Nephron progenitor cell (in vitro differentiated cells): ENCODE measurements around the gene RAPH1.

Experiments
- DNase-seq: peaks from one replicate; pipeline ENCODE4 v3.0.0; 2021
- H3K27ac Mint-ChIP-seq: 2 replicates; pipeline ENCODE4 v1.8.0; 2021; ENCODE audit warnings: mild to moderate bottlenecking, moderate library complexity, mixed read lengths
- H3K27me3 Mint-ChIP-seq: 2 replicates; pipeline ENCODE4 v1.8.0; 2021; ENCODE audit warnings: mild to moderate bottlenecking, low read depth, mixed read lengths; ENCODE audit not compliant: poor library complexity
- H3K36me3 Mint-ChIP-seq: 2 replicates; pipeline ENCODE4 v1.8.0; 2021; ENCODE audit warnings: low read depth, mixed read lengths
- H3K4me1 Mint-ChIP-seq: 2 replicates; pipeline ENCODE4 v1.8.0; 2021; ENCODE audit warnings: mixed read lengths
- H3K4me3 Mint-ChIP-seq: 2 replicates; pipeline ENCODE4 v1.8.0; 2021; ENCODE audit warnings: mild to moderate bottlenecking, moderate library complexity, mixed read lengths
- H3K9me3 Mint-ChIP-seq: 2 replicates; pipeline ENCODE4 v1.8.0; 2021; ENCODE audit warnings: mild to moderate bottlenecking, moderate library complexity, mixed read lengths
- TF ChIP-seq, protein P1 (sequence below): fragments of 200-600 bp; sonication (generic); IDR thresholded peaks from 2 replicates; pipeline ENCODE4 v1.5.0; 2021; ENCODE audit warnings: antibody characterized with exemption

The RAPH1 gene

DNA sequence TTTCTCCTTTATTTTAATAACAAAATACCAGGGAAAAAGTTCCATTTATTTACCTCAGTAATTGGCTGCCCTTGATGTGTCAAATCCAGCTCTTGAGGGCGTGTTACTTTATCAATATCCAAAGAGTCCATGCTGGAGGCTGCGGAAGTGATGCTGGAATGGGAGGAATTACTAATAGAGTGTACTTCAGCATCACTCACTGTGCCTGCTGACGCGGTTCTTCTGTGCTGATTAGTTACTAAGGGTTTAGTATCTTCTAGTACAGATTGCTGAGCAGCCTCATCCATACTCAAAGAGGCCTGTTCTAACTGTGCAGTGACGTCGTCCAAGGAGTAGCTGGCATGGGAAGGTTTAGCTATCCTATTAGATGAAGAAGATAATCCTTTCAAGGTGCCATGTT lies 45.6 kb downstream of the RAPH1 start:
- H3K36me3 Mint-ChIP-seq = peaks cover 60% of the 10 kb centered on the region
- peak overlapping the region; percentile 29 for H3K27ac Mint-ChIP-seq
- TF ChIP-seq, protein P1, sequence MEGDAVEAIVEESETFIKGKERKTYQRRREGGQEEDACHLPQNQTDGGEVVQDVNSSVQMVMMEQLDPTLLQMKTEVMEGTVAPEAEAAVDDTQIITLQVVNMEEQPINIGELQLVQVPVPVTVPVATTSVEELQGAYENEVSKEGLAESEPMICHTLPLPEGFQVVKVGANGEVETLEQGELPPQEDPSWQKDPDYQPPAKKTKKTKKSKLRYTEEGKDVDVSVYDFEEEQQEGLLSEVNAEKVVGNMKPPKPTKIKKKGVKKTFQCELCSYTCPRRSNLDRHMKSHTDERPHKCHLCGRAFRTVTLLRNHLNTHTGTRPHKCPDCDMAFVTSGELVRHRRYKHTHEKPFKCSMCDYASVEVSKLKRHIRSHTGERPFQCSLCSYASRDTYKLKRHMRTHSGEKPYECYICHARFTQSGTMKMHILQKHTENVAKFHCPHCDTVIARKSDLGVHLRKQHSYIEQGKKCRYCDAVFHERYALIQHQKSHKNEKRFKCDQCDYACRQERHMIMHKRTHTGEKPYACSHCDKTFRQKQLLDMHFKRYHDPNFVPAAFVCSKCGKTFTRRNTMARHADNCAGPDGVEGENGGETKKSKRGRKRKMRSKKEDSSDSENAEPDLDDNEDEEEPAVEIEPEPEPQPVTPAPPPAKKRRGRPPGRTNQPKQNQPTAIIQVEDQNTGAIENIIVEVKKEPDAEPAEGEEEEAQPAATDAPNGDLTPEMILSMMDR = no peak
- DNase-seq = no peak
- H3K9me3 Mint-ChIP-seq = no peaks in the 10 kb centered on the region
- H3K27me3 Mint-ChIP-seq = no peaks in the 10 kb centered on the region
- H3K4me3 Mint-ChIP-seq = no peak overlapping the region
- H3K4me1 Mint-ChIP-seq = peaks cover 22% of the 10 kb centered on the region

DNA sequence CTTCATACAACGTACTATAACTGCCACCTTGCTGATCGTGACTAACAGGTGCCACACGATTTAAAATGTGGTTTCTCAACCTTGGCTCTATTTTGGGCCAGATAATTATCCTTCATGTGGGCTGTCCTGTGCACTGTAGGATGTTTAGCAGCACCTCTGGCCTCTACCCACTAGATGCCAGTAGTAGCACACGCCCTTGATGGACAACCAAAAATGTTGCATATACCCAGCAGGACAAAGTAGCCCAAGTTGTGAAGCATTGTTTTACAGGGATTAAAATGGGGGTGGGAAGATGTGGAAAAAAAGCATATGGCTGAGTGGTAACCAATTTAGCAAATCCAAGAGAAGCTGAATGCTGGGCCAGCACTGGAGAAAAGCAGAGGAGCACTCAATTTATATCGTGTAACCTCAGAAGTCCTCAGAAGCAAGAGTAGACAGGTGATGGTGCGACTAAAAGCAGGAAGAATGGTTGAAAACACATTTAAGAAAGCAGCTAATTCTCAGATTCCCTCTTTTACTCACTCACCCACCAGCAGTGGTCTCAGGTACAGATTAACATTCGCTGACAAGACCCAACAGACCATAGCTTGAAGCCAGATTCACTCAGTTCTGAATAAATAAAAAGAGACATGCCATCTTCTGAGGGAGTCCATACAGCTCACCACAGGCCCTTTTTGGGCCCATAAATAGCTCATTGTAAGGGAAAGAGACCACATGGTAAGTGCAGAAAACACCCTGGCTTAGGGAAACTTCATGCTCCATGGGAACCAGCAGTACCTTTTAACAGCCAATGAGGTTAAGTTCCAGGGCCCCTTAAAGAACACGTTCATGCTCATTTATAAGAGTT lies 50.6 kb downstream of the RAPH1 start:
- peak overlapping the region; percentile 17 for H3K27ac Mint-ChIP-seq
- TF ChIP-seq, protein P1 = peak; percentile 29
- no peaks in the 10 kb centered on the region for H3K9me3 Mint-ChIP-seq
- H3K36me3 Mint-ChIP-seq = peaks cover 56% of the 10 kb centered on the region
- H3K4me1 Mint-ChIP-seq = peaks cover 5% of the 10 kb centered on the region
- no peak for DNase-seq
- no peaks in the 10 kb centered on the region for H3K27me3 Mint-ChIP-seq
- no peak overlapping the region for H3K4me3 Mint-ChIP-seq

DNA sequence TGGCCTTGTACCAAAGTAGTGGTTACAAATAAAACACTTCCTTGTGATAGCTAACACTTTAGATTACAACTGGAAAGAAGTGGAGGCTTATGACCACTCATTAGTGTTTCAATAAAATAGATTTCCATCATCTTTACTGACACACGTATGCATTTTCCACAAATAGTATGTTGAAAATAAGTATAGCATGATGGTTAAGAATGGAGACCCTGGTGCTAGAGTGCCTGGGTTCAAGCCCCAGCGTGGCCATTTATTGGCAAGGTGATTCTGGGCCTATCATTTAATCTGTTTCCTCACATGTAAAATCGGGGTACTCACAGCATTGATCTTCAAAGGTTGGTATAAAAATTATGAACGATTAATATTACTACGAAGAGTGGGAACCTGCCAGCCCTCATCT lies 54.5 kb downstream of the RAPH1 start:
- Mint-ChIP-seq H3K4me1 (peaks cover 6% of the 10 kb centered on the region), H3K4me3 (no peak overlapping the region), H3K9me3 (no peaks in the 10 kb centered on the region), H3K27ac (no peak overlapping the region), H3K27me3 (no peaks in the 10 kb centered on the region), H3K36me3 (peaks cover 28% of the 10 kb centered on the region)
- TF ChIP-seq, protein P1 = no peak
- no peak for DNase-seq

DNA sequence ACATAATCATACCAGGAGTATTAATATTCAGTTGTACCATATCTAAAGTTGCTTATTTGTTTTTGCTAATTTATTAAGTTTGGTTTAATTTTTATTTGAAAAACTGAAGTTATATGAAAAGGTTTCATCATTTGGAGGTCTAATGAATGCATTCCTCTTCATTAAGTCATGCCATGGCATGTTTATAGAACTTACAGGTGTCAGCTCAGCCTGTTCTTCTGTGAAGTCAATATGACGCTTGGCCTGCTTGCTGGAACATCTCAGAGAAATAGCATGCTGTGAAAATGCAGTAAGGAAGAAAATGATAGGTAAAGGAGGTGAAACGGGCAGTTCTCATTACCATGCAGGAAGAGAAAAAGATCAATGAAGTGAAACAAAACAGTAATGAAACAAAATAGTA lies 58.2 kb downstream of the RAPH1 start:
- H3K36me3 Mint-ChIP-seq = peaks cover 30% of the 10 kb centered on the region
- TF ChIP-seq, protein P1 = no peak

DNA sequence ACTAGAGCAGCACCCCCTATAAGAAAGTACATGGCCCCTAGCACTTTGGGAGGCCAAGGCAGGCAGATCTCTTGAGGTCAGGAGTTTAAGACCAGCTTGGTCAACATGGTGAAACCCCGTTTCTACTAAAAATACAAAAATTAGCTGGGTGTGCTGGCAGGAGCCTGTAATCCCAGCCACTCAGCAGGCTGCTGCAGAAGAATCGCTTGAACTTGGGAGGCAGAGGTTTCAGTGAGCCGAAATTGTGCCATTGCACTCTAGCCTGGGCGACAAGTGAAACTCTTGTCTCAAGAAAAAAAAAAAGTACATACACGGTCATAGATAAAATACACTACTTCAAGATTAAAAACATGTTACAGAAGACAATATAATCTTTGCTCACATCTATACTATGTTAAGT lies 63.8 kb downstream of the RAPH1 start:
- Mint-ChIP-seq H3K36me3 (peaks cover 12% of the 10 kb centered on the region), H3K4me3 (no peak overlapping the region), H3K27ac (peak overlapping the region; percentile 79), H3K9me3 (no peaks in the 10 kb centered on the region), H3K27me3 (no peaks in the 10 kb centered on the region), H3K4me1 (peaks cover 28% of the 10 kb centered on the region)
- no peak for DNase-seq
- TF ChIP-seq, protein P1 = no peak

More for the DNA sequence above, 58.2 kb downstream of the RAPH1 start:
- Mint-ChIP-seq H3K4me1 (peaks cover 12% of the 10 kb centered on the region), H3K4me3 (no peak overlapping the region), H3K27me3 (no peaks in the 10 kb centered on the region), H3K9me3 (no peaks in the 10 kb centered on the region), H3K27ac (no peak overlapping the region)
- DNase-seq = no peak

DNA sequence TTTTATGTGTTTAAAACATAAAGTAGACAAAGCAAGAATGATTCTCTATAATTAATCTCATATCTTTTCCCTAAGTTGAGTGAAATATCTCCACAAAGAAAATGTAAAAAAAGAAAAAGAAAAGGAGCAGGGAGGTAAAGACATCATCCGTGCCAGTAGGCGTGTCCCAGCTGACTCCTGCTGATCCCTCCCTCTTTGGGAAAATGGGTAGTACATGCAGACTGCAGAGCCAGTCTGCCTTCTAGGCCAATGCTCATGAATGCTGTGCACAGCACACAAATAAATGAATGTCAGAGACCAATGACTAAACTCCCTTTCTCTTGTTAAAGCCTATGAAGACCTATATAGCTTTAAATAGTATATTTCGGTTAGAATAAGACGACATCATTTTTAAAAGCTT lies 64.7 kb downstream of the RAPH1 start:
- H3K27ac Mint-ChIP-seq = no peak overlapping the region
- H3K36me3 Mint-ChIP-seq = peaks cover 11% of the 10 kb centered on the region
- H3K27me3 Mint-ChIP-seq = no peaks in the 10 kb centered on the region
- H3K9me3 Mint-ChIP-seq = no peaks in the 10 kb centered on the region
- DNase-seq = no peak
- peaks cover 25% of the 10 kb centered on the region for H3K4me1 Mint-ChIP-seq
- H3K4me3 Mint-ChIP-seq = no peak overlapping the region
- TF ChIP-seq, protein P1 = no peak
